ENCODE measurements around the gene PSMD5. TPM values are rescaled to one million over a fixed set of nuclear protein-coding genes. Genes with fewer than 3 reads are reported as not detected.

The PSMD5 gene
- total RNA-seq, 1 experiment from 2014 or later, result 86.4 TPM

- Histone ChIP-seq H3K9me3 (ENCODE audit: insufficient read depth, low read depth) (no peaks in the 10 kb centered on the region), H3K9me2 (ENCODE audit: insufficient read depth) (no peaks in the 10 kb centered on the region), H3K4me3 (no peak overlapping the region), H3K27me3 (ENCODE audit: insufficient read depth, low read depth) (no peaks in the 10 kb centered on the region), H3K79me2 (ENCODE audit: low read depth) (no peaks in the 10 kb centered on the region), H2AFZ (no peak overlapping the region), H3K4me2 (no peak overlapping the region), H3K36me3 (ENCODE audit: low read depth) (no peaks in the 10 kb centered on the region), H3K27ac (no peak overlapping the region), H4K20me1 (ENCODE audit: insufficient read depth) (no peaks in the 10 kb centered on the region), H3K4me1 (replicated peaks; ENCODE audit: insufficient read depth) (peaks cover 8% of the 10 kb centered on the region), H3F3A (ENCODE audit: insufficient read depth, low read depth) (peaks cover 11% of the 10 kb centered on the region)
- CTCF ChIA-PET, result no interaction called here
- no TSS peak for BruUV-seq (replicated peaks)
- POLR2A ChIA-PET (ENCODE audit: unreplicated experiment), result no interaction called here
- TF ChIP-seq EZH2 (IDR thresholded peaks at IDR 0.05; ENCODE audit: low read depth) (no peak), CTCF (conservative IDR thresholded peaks at IDR 0.05) (no peak)
- intact Hi-C loops (cut with micrococcal nuclease; ENCODE audit: unreplicated experiment), result loop anchor here (5.0 kb wide), 1 partner anchor 73 kb away; the partner anchor contains the start of gene FBXW2
- DNase-seq, result no peak
Observed at GRCh38 chr9:120865176-120865575, 22.5 kb upstream of the PSMD5 start.

- Histone ChIP-seq H3K4me2 (no peak overlapping the region), H3K27ac (no peak overlapping the region), H3K9me3 (ENCODE audit: insufficient read depth, low read depth) (no peaks in the 10 kb centered on the region), H3K79me2 (ENCODE audit: low read depth) (no peaks in the 10 kb centered on the region), H3K4me1 (replicated peaks; ENCODE audit: insufficient read depth) (peaks cover 8% of the 10 kb centered on the region), H2AFZ (no peak overlapping the region), H3K36me3 (ENCODE audit: low read depth) (no peaks in the 10 kb centered on the region), H3K27me3 (ENCODE audit: insufficient read depth, low read depth) (no peaks in the 10 kb centered on the region), H3K9me2 (ENCODE audit: insufficient read depth) (no peaks in the 10 kb centered on the region), H4K20me1 (ENCODE audit: insufficient read depth) (no peaks in the 10 kb centered on the region), H3F3A (ENCODE audit: insufficient read depth, low read depth) (peaks cover 8% of the 10 kb centered on the region), H3K4me3 (no peak overlapping the region)
- no peak for DNase-seq
- intact Hi-C loops (cut with micrococcal nuclease; ENCODE audit: unreplicated experiment), result loop anchor here (5.0 kb wide), 1 partner anchor 72 kb away; the partner anchor contains the start of gene FBXW2
- ChIA-PET POLR2A (ENCODE audit: unreplicated experiment) (no interaction called here), CTCF (no interaction called here)
- no TSS peak for BruUV-seq (replicated peaks)
- TF ChIP-seq EZH2 (IDR thresholded peaks at IDR 0.05; ENCODE audit: low read depth) (no peak), CTCF (conservative IDR thresholded peaks at IDR 0.05) (no peak)
Observed at GRCh38 chr9:120864719-120865118, 22.0 kb upstream of the PSMD5 start.

- POLR2A ChIA-PET (ENCODE audit: unreplicated experiment), result no interaction called here
- BruUV-seq (replicated peaks), result no TSS peak
- Histone ChIP-seq H3K27me3 (ENCODE audit: insufficient read depth, low read depth) (no peaks in the 10 kb centered on the region), H3K4me3 (no peak overlapping the region), H3F3A (ENCODE audit: insufficient read depth, low read depth) (no peaks in the 10 kb centered on the region), H3K4me2 (no peak overlapping the region), H4K20me1 (ENCODE audit: insufficient read depth) (no peaks in the 10 kb centered on the region), H3K79me2 (ENCODE audit: low read depth) (no peaks in the 10 kb centered on the region), H3K9me2 (ENCODE audit: insufficient read depth) (no peaks in the 10 kb centered on the region), H3K4me1 (replicated peaks; ENCODE audit: insufficient read depth) (peaks cover 8% of the 10 kb centered on the region), H2AFZ (no peak overlapping the region), H3K9me3 (ENCODE audit: insufficient read depth, low read depth) (no peaks in the 10 kb centered on the region), H3K36me3 (ENCODE audit: low read depth) (no peaks in the 10 kb centered on the region), H3K27ac (no peak overlapping the region)
- TF ChIP-seq EZH2 (IDR thresholded peaks at IDR 0.05; ENCODE audit: low read depth) (no peak), CTCF (conservative IDR thresholded peaks at IDR 0.05) (no peak)
- CTCF ChIA-PET, result no interaction called here
- DNase-seq, result no peak
- intact Hi-C loops (cut with micrococcal nuclease; ENCODE audit: unreplicated experiment), result no loop called here
Observed at GRCh38 chr9:120863833-120864232, 21.1 kb upstream of the PSMD5 start.

Measured in PC-9 (cell line).